HuH-7.5 (cell line): Measurements from ENCODE around the gene C16orf74.

Experiments used
- DNase-seq: peaks from one replicate; pipeline ENCODE4 v3.0.0; 2011; ENCODE audit warnings: low spot score

The C16orf74 gene

GRCh38 chr16:85695196-85696128, 55.4 kb downstream of the C16orf74 start:
- DNase-seq = no peak

GRCh38 chr16:85690469-85691064, 60.3 kb downstream of the C16orf74 start:
- DNase-seq = no peak

- no peak for DNase-seq
Measured at GRCh38 chr16:85689950-85690320, 61.0 kb downstream of the C16orf74 start.

- DNase-seq = no peak
Measured at GRCh38 chr16:85689285-85689949, 61.5 kb downstream of the C16orf74 start.

- DNase-seq = peak; percentile 99
Measured at GRCh38 chr16:85688586-85689284, 62.2 kb downstream of the C16orf74 start, which contains the start of gene GINS2. TSS of gene GINS2 (minus strand) at chr16:85688954. CDS start at chr16:85688898, 56 bp downstream.

- DNase-seq = no peak
Measured at GRCh38 chr16:85687651-85688471, 63.0 kb downstream of the C16orf74 start.

- no peak for DNase-seq
Measured at GRCh38 chr16:85686912-85687591, 63.8 kb downstream of the C16orf74 start.

- DNase-seq = no peak
Measured at GRCh38 chr16:85685251-85685650, 65.6 kb downstream of the C16orf74 start.

GRCh38 chr16:85683363-85683762, 67.5 kb downstream of the C16orf74 start:
- DNase-seq = no peak

- DNase-seq = no peak
Measured at GRCh38 chr16:85682516-85682915, 68.4 kb downstream of the C16orf74 start.

- no peak for DNase-seq
Measured at GRCh38 chr16:85681255-85681654, 69.6 kb downstream of the C16orf74 start.

- no peak for DNase-seq
Measured at GRCh38 chr16:85680352-85680944, 70.4 kb downstream of the C16orf74 start.

GRCh38 chr16:85679870-85680269, 71.0 kb downstream of the C16orf74 start:
- DNase-seq = no peak

- no peak for DNase-seq
Measured at GRCh38 chr16:85678821-85679220, 72.1 kb downstream of the C16orf74 start.

- no peak for DNase-seq
Measured at GRCh38 chr16:85678016-85678415, 72.9 kb downstream of the C16orf74 start.

GRCh38 chr16:85677383-85677967, 73.4 kb downstream of the C16orf74 start:
- no peak for DNase-seq

- no peak for DNase-seq
Measured at GRCh38 chr16:85676466-85676865, 74.4 kb downstream of the C16orf74 start.

GRCh38 chr16:85675251-85675874, 75.5 kb downstream of the C16orf74 start:
- no peak for DNase-seq

- DNase-seq = no peak
Measured at GRCh38 chr16:85674828-85675227, 76.1 kb downstream of the C16orf74 start.

GRCh38 chr16:85674418-85674755, 76.5 kb downstream of the C16orf74 start:
- DNase-seq = no peak
